Ovary (tissue), 9 donors: ENCODE measurements around the gene DLG1. TPM values are rescaled to one million over a fixed set of nuclear protein-coding genes. Genes with fewer than 3 reads are reported as not detected.

Experiments used
- DNase-seq, 5 donors: peaks; one replicate each; pipeline ENCODE4 v3.0.0-alpha.2; 2019 to 2020
- H3K27ac ChIP-seq, 2 donors: fragments of 200-600 bp; one replicate each; pipeline versions ENCODE4 v1.5.1 to v1.8.0; 2019 to 2022
- H3K27me3 ChIP-seq: fragments of 200-600 bp; one replicate; pipeline ENCODE4 v1.8.0; 2022
- H3K36me3 ChIP-seq: fragments of 200-600 bp; sonication (generic); one replicate; pipeline ENCODE4 v1.5.1; 2019
- H3K4me1 ChIP-seq: one replicate; pipeline ENCODE4 v1.8.1; 2013; ENCODE audit warnings: mild to moderate bottlenecking, moderate library complexity; ENCODE audit not compliant: insufficient read depth
- H3K4me3 ChIP-seq: fragments of 200-600 bp; sonication (generic); one replicate; pipeline ENCODE4 v1.5.1; 2017
- H3K9me3 ChIP-seq, 2 donors: fragments of 200-600 bp in 1 of 2; sonication (generic) in 1 of 2; one replicate each; pipeline versions ENCODE4 v1.5.1 to v1.8.1; 2013 to 2019; ENCODE audit warnings: mild to moderate bottlenecking in 1 of 2, moderate library complexity in 1 of 2
- EP300 ChIP-seq: sonication (generic); formaldehyde crosslinking; IDR thresholded peaks from one replicate; pipeline ENCODE4 v1.6.1; 2017; ENCODE audit warnings: antibody characterized with exemption
- POLR2A ChIP-seq: fragments of 450-650 bp; IDR thresholded peaks from one replicate; pipeline ENCODE4 v1.6.1; 2017; ENCODE audit warnings: antibody characterized with exemption, mild to moderate bottlenecking, moderate library complexity
- WGBS, 3 donors: extraction: QIAGEN DNeasy Blood & Tissue Kit in 1 of 3; methylation state at CpG; one replicate each; pipeline versions ENCODE4 v1.1.5 to v1.1.7; 2013 to 2017; 5-methylcytosine and 5-hydroxymethylcytosine counted together
- intact Hi-C, 4 donors: fragments of 100-400 bp; cut with DNase I; formaldehyde crosslinking; loops; one replicate each; pipeline versions ENCODE4 v1.11.0 to v1.15.1; 2022 to 2023
- polyA plus RNA-seq, 2 donors: library from polyadenylated mRNA; stranded (reverse); fragments of 200-250 nt in 1 of 2; fragments of 350-450 nt in 1 of 2; fragmentation: Illumina TruSeq in 1 of 2; extraction: RNeasy Lipid Tissue Mini Kit (QIAGEN cat#74804) in 1 of 2; gene quantifications; one replicate each; pipeline ENCODE4 v1.2.3, GENCODE V29; 2013 to 2014
- total RNA-seq, 7 donors: library from RNA; depleted of rRNA in 2 of 7; stranded (reverse); fragments of >200 nt in 2 of 7; fragmentation: NEBNext Ultra II Directional in 3 of 7; extraction: Animal tissue kit (Norgen Biotek cat#: 25700) in 3 of 7; gene quantifications; one replicate each; pipeline versions ENCODE4 v1.1.0 to v1.2.4, GENCODE V29; 2016 to 2023
- TF ChIP-seq, protein P1 (sequence below), 3 donors: fragments of 450-650 bp in 2 of 3; fragments of 200-600 bp in 1 of 3; IDR thresholded peaks; one replicate each; pipeline versions ENCODE4 v1.5.1 to v1.8.0; 2016 to 2022; ENCODE audit warnings: antibody characterized with exemption in 3 of 3, mild to moderate bottlenecking in 1 of 3
- donor health status: DM: no; HTN: no; CAD: no; lungs with moderate emphysema.
- donor health status: DM: no; HTN: no; CAD: no.
- donor health status: Bipolar disorder and iron deficiency.
- donor health status: DM: yes; HTN: yes; CAD: no.
- donor health status: DM: no; HTN: no; CAD: no.
- donor health status: DM: yes; HTN: yes; CAD: no.

The DLG1 gene
- total and polyA plus RNA-seq, 9 donors: 20.5 to 99.1 (median 62.5) TPM

DNA sequence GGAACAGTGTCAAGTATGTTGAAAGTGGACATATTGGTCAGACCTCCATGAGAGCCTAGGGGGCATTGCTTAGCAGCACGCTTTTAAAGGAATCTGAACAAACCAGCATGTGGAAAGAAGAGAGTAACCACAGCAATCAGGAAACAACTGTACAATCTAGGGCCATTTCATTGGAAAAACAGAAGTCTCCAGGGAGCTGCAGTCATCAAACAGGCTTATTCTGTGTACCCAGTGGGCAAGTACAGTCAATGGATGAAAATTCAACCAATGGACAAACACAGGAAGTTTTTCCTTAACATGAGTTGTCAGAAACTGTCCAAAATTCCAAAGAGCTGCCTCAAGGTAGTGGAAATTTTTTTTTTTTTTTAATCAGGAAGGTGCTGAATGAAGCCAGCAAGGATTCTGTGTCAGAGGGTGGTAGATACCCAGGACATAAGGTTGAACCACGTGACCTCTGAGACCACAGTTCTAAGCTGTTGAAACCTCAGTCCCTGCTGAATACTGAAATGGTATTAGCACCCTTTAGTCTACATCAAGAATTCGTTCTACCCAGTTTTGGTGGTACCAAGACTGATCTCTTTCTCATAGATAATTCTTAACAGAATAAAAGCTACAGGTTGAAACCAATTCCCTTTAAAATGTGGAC, 4.4 kb upstream of the DLG1 start:
- no peak for DNase-seq
- H3K27me3 ChIP-seq: no peaks in the 10 kb centered on the region
- intact Hi-C loops: no loop called here
- H3K4me3 ChIP-seq: no peak overlapping the region
- peaks cover 9% of the 10 kb centered on the region for H3K4me1 ChIP-seq
- no peak overlapping the region for H3K27ac ChIP-seq
- WGBS, 3 donors: 76 to 93% (median 90%) methylated on average over 3 of the region's 3 CpGs
- no peaks in the 10 kb centered on the region for H3K9me3 ChIP-seq
- no peaks in the 10 kb centered on the region for H3K36me3 ChIP-seq
- no peak for TF ChIP-seq EP300
- TF ChIP-seq, protein P1, sequence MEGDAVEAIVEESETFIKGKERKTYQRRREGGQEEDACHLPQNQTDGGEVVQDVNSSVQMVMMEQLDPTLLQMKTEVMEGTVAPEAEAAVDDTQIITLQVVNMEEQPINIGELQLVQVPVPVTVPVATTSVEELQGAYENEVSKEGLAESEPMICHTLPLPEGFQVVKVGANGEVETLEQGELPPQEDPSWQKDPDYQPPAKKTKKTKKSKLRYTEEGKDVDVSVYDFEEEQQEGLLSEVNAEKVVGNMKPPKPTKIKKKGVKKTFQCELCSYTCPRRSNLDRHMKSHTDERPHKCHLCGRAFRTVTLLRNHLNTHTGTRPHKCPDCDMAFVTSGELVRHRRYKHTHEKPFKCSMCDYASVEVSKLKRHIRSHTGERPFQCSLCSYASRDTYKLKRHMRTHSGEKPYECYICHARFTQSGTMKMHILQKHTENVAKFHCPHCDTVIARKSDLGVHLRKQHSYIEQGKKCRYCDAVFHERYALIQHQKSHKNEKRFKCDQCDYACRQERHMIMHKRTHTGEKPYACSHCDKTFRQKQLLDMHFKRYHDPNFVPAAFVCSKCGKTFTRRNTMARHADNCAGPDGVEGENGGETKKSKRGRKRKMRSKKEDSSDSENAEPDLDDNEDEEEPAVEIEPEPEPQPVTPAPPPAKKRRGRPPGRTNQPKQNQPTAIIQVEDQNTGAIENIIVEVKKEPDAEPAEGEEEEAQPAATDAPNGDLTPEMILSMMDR (IDR thresholded peaks at IDR 0.05): no peak
- TF ChIP-seq POLR2A: no peak

DNA sequence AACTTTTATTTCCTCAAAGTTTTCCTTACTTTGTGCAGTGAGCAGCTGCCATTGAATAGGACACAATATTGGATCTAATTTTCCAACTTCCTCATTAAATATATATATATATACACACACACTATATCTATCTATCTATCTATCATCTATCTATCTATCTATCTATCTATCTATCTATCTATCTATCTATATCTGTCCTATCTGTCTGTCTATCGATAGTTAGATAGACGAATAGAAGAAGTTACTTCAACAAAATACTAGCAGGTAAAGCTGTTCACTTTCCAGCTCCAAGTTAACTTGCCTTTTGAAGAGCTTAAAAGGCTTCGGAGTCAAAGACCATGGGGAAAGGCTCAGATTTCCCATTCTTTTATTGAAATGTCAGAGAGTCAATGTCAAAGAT, 3.6 kb upstream of the DLG1 start:
- TF ChIP-seq, protein P1 (IDR thresholded peaks at IDR 0.05): no peak
- TF ChIP-seq EP300 (no peak), POLR2A (no peak)
- H3K36me3 ChIP-seq: no peaks in the 10 kb centered on the region
- H3K27ac ChIP-seq: no peak overlapping the region
- H3K4me1 ChIP-seq: peaks cover 9% of the 10 kb centered on the region
- 90 to 94% (median 93%) methylated on average over 3 of the region's 3 CpGs for WGBS, 3 donors
- H3K9me3 ChIP-seq: no peaks in the 10 kb centered on the region
- DNase-seq: no peak
- no peaks in the 10 kb centered on the region for H3K27me3 ChIP-seq
- intact Hi-C loops: no loop called here
- no peak overlapping the region for H3K4me3 ChIP-seq

DNA sequence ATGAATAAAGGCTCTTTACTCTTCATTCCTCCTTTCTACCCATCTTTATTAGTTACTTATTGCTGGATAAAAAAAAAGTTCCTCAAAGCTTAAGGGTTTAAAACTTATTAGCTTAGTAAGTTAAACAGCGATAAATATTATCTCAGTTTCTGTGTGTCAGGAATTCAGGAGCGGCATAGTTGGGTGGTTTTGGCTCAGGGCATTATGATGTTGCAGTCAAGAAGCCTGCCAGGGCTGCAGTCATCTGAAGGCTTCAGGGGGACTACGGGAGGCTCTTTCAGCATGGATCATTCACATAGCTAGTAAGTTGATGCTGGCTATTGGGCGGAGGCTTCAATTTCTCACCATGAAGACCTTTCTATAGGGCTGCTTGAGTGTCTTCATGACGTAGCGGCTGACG, 1.9 kb upstream of the DLG1 start:
- H3K36me3 ChIP-seq: no peaks in the 10 kb centered on the region
- intact Hi-C loops: no loop called here
- TF ChIP-seq EP300: no peak
- no peak for TF ChIP-seq POLR2A
- TF ChIP-seq, protein P1 (IDR thresholded peaks at IDR 0.05): no peak
- no peaks in the 10 kb centered on the region for H3K27me3 ChIP-seq
- no peak overlapping the region for H3K4me3 ChIP-seq
- 87 to 91% (median 90%) methylated on average over 7 of the region's 7 CpGs for WGBS, 3 donors
- H3K9me3 ChIP-seq: no peaks in the 10 kb centered on the region
- H3K4me1 ChIP-seq: peaks cover 6% of the 10 kb centered on the region
- DNase-seq: no peak
- no peak overlapping the region for H3K27ac ChIP-seq

DNA sequence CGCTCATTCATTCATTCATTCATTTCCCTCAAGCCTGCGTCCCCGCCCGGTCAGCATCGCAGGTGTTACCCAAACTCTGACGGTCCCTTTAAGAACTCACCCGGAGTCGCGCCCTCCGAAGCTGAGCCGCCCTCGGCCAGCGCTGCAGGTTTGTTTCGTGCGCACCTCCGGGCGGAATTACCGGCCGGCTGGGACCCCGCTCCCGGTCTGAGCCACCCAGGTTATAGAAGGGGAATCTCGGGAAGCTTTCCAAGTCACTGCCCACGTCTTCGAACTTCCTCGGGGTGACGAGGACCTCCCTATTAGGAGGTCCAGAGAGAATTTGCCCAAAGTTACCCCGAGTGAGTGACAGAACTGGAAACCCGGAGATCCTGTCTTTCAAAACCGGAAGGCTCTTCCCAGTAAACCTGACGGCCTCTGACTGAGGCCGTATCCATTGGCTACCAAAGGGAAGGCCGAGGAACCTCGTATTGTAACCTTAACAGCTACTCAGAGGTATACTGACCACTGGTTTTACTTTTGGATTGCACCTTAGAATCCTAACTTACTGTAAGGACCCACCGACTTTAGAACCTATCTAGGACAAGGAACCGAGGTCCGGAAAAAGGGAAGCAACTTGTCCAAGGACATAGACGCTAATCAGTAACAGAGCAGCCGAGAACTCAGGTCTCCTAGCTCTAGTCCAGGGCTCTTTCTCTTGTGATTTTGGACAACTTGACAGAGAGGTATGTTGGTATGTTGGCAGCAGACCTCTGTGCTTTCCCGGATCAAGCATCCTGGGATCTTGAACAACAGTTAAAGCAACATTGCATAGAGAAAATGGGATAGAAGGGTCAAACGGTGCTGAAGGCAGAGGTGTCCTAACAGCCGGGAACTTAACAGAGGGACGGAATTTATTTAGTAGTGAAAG, 788 bp upstream of the DLG1 start:
- Histone ChIP-seq H3K27me3 (no peaks in the 10 kb centered on the region), H3K4me1 (peaks cover 6% of the 10 kb centered on the region), H3K9me3 (no peaks in the 10 kb centered on the region), H3K4me3 (peak overlapping the region; percentile 95), H3K27ac (no peak overlapping the region), H3K36me3 (no peaks in the 10 kb centered on the region)
- TF ChIP-seq, protein P1 (IDR thresholded peaks at IDR 0.05): no peak
- TF ChIP-seq EP300 (no peak), POLR2A (no peak)
- WGBS, 3 donors: 13 to 15% (median 13%) methylated on average over 42 of the region's 42 CpGs
- intact Hi-C loops: no loop called here
- DNase-seq: peak; percentile 14 to 55 (median 33)
